GM13976 (cell line): ENCODE results near the gene ANKS6.

ENCODE experiments used
- DNase-seq: peaks from one replicate; pipeline ENCODE4 v3.0.0; 2012; ENCODE audit warnings: low spot score
- in situ Hi-C: fragments of 300-500 bp; cut with MboI; formaldehyde crosslinking; loops from one replicate; pipeline ENCODE4 v1.12.0; 2022; ENCODE audit warnings: low sequenced_read_pairs, mixed read lengths, inconsistent platforms; ENCODE audit not compliant: unreplicated experiment
- TF ChIP-seq, protein P1 (sequence below): IDR thresholded peaks from 2 replicates; pipeline ENCODE4 v1.5.1; 2012; ENCODE audit warnings: borderline replicate concordance, mild to moderate bottlenecking; ENCODE audit not compliant: insufficient read depth; ENCODE audit errors: extremely low read depth, missing control alignments, control extremely low read depth

The ANKS6 gene

GRCh38 chr9:98755006-98755618, 41.2 kb downstream of the ANKS6 start:
- in situ Hi-C loops: loop anchor here (25.0 kb wide), 1 partner anchor 218 kb away; no protein-coding TSS in a partner anchor
- TF ChIP-seq, protein P1, sequence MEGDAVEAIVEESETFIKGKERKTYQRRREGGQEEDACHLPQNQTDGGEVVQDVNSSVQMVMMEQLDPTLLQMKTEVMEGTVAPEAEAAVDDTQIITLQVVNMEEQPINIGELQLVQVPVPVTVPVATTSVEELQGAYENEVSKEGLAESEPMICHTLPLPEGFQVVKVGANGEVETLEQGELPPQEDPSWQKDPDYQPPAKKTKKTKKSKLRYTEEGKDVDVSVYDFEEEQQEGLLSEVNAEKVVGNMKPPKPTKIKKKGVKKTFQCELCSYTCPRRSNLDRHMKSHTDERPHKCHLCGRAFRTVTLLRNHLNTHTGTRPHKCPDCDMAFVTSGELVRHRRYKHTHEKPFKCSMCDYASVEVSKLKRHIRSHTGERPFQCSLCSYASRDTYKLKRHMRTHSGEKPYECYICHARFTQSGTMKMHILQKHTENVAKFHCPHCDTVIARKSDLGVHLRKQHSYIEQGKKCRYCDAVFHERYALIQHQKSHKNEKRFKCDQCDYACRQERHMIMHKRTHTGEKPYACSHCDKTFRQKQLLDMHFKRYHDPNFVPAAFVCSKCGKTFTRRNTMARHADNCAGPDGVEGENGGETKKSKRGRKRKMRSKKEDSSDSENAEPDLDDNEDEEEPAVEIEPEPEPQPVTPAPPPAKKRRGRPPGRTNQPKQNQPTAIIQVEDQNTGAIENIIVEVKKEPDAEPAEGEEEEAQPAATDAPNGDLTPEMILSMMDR: no peak
- DNase-seq: no peak

DNA sequence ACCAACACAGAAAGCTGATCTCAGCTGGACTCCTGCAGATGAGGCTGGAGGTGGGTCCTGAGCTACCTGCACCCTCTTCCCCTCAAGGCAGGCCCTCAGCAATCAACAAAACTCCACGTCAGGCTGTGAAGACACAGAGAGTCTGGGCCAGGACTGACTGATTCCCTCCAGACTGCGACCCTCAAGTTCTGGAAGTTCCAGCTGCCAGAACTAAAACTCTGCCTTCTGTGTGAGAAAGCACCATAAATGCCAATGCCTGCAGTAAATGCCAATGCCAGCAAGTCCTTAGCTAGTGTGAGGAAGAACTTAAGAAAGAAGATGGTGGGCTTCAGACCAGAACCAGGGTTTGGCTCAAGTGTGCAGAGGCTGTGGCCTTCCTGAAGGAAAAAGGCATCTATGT, 45.1 kb downstream of the ANKS6 start:
- TF ChIP-seq, protein P1: no peak
- in situ Hi-C loops: loop anchor here (25.0 kb wide), 1 partner anchor 214 kb away; no protein-coding TSS in a partner anchor
- DNase-seq: no peak

DNA sequence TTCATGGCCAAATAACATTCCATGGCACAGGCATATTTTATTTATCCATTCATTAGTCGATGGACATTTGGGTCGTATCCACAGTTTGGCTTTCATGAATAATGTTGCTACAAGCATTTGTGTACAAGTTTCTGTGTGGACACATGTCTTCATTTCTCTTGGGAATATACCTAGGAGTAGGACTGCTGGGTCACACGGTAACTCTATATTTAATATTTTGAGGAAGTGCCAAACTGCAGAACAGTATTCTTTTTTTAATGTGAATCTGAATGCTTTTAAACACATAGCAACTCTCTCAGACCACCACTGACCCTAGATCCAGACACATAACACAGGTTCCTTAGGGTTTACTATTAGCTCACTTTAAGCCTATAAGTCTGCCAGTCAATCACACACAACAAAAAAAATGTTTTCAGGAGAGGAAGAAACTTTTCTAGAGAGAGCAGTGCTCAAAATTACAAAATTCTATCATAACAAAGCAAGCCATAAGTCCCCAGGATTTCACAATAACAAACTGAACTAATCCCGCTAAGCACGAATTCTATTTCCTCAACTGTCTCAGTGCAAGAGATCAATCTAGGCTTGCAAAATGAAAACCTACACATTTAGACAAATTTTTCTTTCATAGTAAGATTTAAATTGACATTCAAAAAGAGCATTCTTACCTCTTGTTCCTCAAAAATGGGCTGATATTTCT, 45.8 kb downstream of the ANKS6 start:
- DNase-seq: no peak
- in situ Hi-C loops: loop anchor here (25.0 kb wide), 1 partner anchor 213 kb away; no protein-coding TSS in a partner anchor
- TF ChIP-seq, protein P1: no peak

DNA sequence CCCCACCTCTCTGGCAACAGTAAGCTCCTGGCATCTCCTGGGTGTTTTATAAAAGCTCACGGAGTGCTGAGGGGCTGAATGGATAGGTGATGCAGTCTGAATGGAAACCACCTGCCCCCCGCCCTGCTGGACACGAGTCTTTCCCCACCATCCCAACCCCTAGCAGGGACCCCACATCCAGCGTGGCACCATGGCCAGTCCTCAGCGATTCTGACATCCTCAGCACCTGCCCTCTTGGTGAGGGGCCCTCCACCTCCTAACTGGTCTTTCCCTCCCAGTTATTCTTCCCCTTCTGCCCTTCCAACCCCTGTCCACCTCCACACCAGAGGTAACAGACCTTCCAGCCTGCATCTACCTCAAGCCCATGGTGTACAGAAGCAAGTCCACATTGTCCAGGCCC, 48.9 kb downstream of the ANKS6 start:
- TF ChIP-seq, protein P1: no peak
- DNase-seq: no peak
- in situ Hi-C loops: no loop called here

- DNase-seq: no peak
- TF ChIP-seq, protein P1: no peak
- in situ Hi-C loops: no loop called here
Observed at GRCh38 chr9:98745470-98745869, 50.9 kb downstream of the ANKS6 start.

DNA sequence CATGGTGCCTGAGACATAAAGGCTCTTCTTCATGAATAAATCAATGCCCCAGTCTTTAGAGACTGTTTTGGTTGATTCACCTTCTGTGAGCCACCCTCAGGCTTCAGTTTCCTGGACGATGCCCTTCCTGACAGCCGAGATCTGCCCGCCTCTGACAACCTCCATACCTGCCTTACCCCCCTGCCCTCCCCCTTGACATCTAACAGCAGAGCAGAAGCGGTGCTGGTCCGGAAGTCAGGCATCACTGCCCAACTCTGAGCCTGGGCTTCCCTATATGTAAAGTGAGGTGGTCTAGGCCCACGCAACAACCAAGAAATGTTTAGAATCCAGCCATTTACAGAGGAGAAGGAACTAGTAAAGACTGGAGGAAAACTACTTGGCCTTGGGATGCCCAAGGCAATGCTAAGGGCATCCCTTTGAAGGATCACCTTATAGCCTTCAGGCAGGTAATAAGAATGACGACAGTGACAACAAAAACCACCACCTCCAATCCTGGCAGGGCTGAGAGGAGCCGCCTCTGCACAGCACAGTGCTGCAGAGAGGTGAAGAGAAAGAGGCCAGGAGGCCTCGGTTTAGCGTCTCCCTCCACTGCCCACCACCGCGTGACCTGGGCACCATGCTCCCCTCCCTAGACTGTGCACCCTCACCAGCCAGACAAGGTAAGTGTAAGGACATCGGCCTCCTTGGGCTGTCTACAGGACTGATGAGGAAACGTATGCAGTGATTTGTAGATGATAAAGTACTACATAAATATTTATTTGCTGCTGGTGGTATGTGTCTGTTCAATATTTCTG, 52.3 kb downstream of the ANKS6 start:
- TF ChIP-seq, protein P1: no peak
- DNase-seq: no peak
- in situ Hi-C loops: no loop called here
